ENCODE data around the gene CWC27.

The CWC27 gene

GRCh38 chr5:64977779-64978178, 209.0 kb downstream of the CWC27 start:
- Histone ChIP-seq H3K4me3 (ENCODE audit: insufficient read depth, low read depth, low read length, poor library complexity, severe bottlenecking) (no peak overlapping the region), H3K9me3 (ENCODE audit: control insufficient read depth, low read length) (no peaks in the 10 kb centered on the region), H3K27ac (ENCODE audit: insufficient read depth, low read length, poor library complexity, severe bottlenecking) (no peak overlapping the region), H3K4me1 (ENCODE audit: control insufficient read depth, insufficient read depth, low read length, poor library complexity, severe bottlenecking) (no peaks in the 10 kb centered on the region), H3K27me3 (replicated peaks; ENCODE audit: control insufficient read depth, insufficient read depth, low read length, poor library complexity, severe bottlenecking) (no peaks in the 10 kb centered on the region), H3K36me3 (ENCODE audit: control insufficient read depth, insufficient read depth, low read length) (peaks cover 5% of the 10 kb centered on the region)
- DNase-seq: no peak

GRCh38 chr5:64978546-64978945, 209.8 kb downstream of the CWC27 start:
- H3K4me1 ChIP-seq (ENCODE audit: control insufficient read depth, insufficient read depth, low read length, poor library complexity, severe bottlenecking): no peaks in the 10 kb centered on the region
- H3K27me3 ChIP-seq (replicated peaks; ENCODE audit: control insufficient read depth, insufficient read depth, low read length, poor library complexity, severe bottlenecking): no peaks in the 10 kb centered on the region
- H3K27ac ChIP-seq (ENCODE audit: insufficient read depth, low read length, poor library complexity, severe bottlenecking): no peak overlapping the region
- peaks cover 5% of the 10 kb centered on the region for H3K36me3 ChIP-seq (ENCODE audit: control insufficient read depth, insufficient read depth, low read length)
- H3K4me3 ChIP-seq (ENCODE audit: insufficient read depth, low read depth, low read length, poor library complexity, severe bottlenecking): no peak overlapping the region
- DNase-seq: no peak
- no peaks in the 10 kb centered on the region for H3K9me3 ChIP-seq (ENCODE audit: control insufficient read depth, low read length)

GRCh38 chr5:64979531-64979930, 210.8 kb downstream of the CWC27 start:
- no peak for DNase-seq
- Histone ChIP-seq H3K4me3 (ENCODE audit: insufficient read depth, low read depth, low read length, poor library complexity, severe bottlenecking) (no peak overlapping the region), H3K9me3 (ENCODE audit: control insufficient read depth, low read length) (no peaks in the 10 kb centered on the region), H3K4me1 (ENCODE audit: control insufficient read depth, insufficient read depth, low read length, poor library complexity, severe bottlenecking) (no peaks in the 10 kb centered on the region), H3K27ac (ENCODE audit: insufficient read depth, low read length, poor library complexity, severe bottlenecking) (no peak overlapping the region), H3K36me3 (ENCODE audit: control insufficient read depth, insufficient read depth, low read length) (peaks cover 5% of the 10 kb centered on the region), H3K27me3 (replicated peaks; ENCODE audit: control insufficient read depth, insufficient read depth, low read length, poor library complexity, severe bottlenecking) (no peaks in the 10 kb centered on the region)

- Histone ChIP-seq H3K27ac (ENCODE audit: insufficient read depth, low read length, poor library complexity, severe bottlenecking) (no peak overlapping the region), H3K4me1 (ENCODE audit: control insufficient read depth, insufficient read depth, low read length, poor library complexity, severe bottlenecking) (no peaks in the 10 kb centered on the region), H3K9me3 (ENCODE audit: control insufficient read depth, low read length) (no peaks in the 10 kb centered on the region), H3K36me3 (ENCODE audit: control insufficient read depth, insufficient read depth, low read length) (peaks cover 5% of the 10 kb centered on the region), H3K27me3 (replicated peaks; ENCODE audit: control insufficient read depth, insufficient read depth, low read length, poor library complexity, severe bottlenecking) (no peaks in the 10 kb centered on the region), H3K4me3 (ENCODE audit: insufficient read depth, low read depth, low read length, poor library complexity, severe bottlenecking) (no peak overlapping the region)
- DNase-seq: no peak
These were observed 211.4 kb downstream of the CWC27 start for GRCh38 chr5:64980176-64980575.

- H3K27me3 ChIP-seq (replicated peaks; ENCODE audit: control insufficient read depth, insufficient read depth, low read length, poor library complexity, severe bottlenecking): no peaks in the 10 kb centered on the region
- no peaks in the 10 kb centered on the region for H3K36me3 ChIP-seq (ENCODE audit: control insufficient read depth, insufficient read depth, low read length)
- no peaks in the 10 kb centered on the region for H3K4me1 ChIP-seq (ENCODE audit: control insufficient read depth, insufficient read depth, low read length, poor library complexity, severe bottlenecking)
- H3K4me3 ChIP-seq (ENCODE audit: insufficient read depth, low read depth, low read length, poor library complexity, severe bottlenecking): no peak overlapping the region
- no peaks in the 10 kb centered on the region for H3K9me3 ChIP-seq (ENCODE audit: control insufficient read depth, low read length)
- H3K27ac ChIP-seq (ENCODE audit: insufficient read depth, low read length, poor library complexity, severe bottlenecking): no peak overlapping the region
- DNase-seq: no peak
These were observed 219.0 kb downstream of the CWC27 start for GRCh38 chr5:64987768-64988167.

GRCh38 chr5:65009207-65009606, 240.5 kb downstream of the CWC27 start:
- Histone ChIP-seq H3K27ac (ENCODE audit: insufficient read depth, low read length, poor library complexity, severe bottlenecking) (no peak overlapping the region), H3K4me1 (ENCODE audit: control insufficient read depth, insufficient read depth, low read length, poor library complexity, severe bottlenecking) (no peaks in the 10 kb centered on the region), H3K36me3 (ENCODE audit: control insufficient read depth, insufficient read depth, low read length) (no peaks in the 10 kb centered on the region), H3K9me3 (ENCODE audit: control insufficient read depth, low read length) (no peaks in the 10 kb centered on the region), H3K4me3 (ENCODE audit: insufficient read depth, low read depth, low read length, poor library complexity, severe bottlenecking) (no peak overlapping the region), H3K27me3 (replicated peaks; ENCODE audit: control insufficient read depth, insufficient read depth, low read length, poor library complexity, severe bottlenecking) (no peaks in the 10 kb centered on the region)
- DNase-seq: no peak

- Histone ChIP-seq H3K4me1 (ENCODE audit: control insufficient read depth, insufficient read depth, low read length, poor library complexity, severe bottlenecking) (no peaks in the 10 kb centered on the region), H3K36me3 (ENCODE audit: control insufficient read depth, insufficient read depth, low read length) (no peaks in the 10 kb centered on the region), H3K9me3 (ENCODE audit: control insufficient read depth, low read length) (no peaks in the 10 kb centered on the region), H3K4me3 (ENCODE audit: insufficient read depth, low read depth, low read length, poor library complexity, severe bottlenecking) (no peak overlapping the region), H3K27ac (ENCODE audit: insufficient read depth, low read length, poor library complexity, severe bottlenecking) (no peak overlapping the region), H3K27me3 (replicated peaks; ENCODE audit: control insufficient read depth, insufficient read depth, low read length, poor library complexity, severe bottlenecking) (no peaks in the 10 kb centered on the region)
- no peak for DNase-seq
These were observed 242.1 kb downstream of the CWC27 start for GRCh38 chr5:65010841-65011240.

GRCh38 chr5:65012301-65012892, 243.7 kb downstream of the CWC27 start:
- no peak for DNase-seq
- no peaks in the 10 kb centered on the region for H3K4me1 ChIP-seq (ENCODE audit: control insufficient read depth, insufficient read depth, low read length, poor library complexity, severe bottlenecking)
- no peaks in the 10 kb centered on the region for H3K36me3 ChIP-seq (ENCODE audit: control insufficient read depth, insufficient read depth, low read length)
- H3K9me3 ChIP-seq (ENCODE audit: control insufficient read depth, low read length): no peaks in the 10 kb centered on the region
- no peak overlapping the region for H3K4me3 ChIP-seq (ENCODE audit: insufficient read depth, low read depth, low read length, poor library complexity, severe bottlenecking)
- H3K27ac ChIP-seq (ENCODE audit: insufficient read depth, low read length, poor library complexity, severe bottlenecking): no peak overlapping the region
- no peaks in the 10 kb centered on the region for H3K27me3 ChIP-seq (replicated peaks; ENCODE audit: control insufficient read depth, insufficient read depth, low read length, poor library complexity, severe bottlenecking)

GRCh38 chr5:65013166-65013565, 244.4 kb downstream of the CWC27 start:
- H3K27ac ChIP-seq (ENCODE audit: insufficient read depth, low read length, poor library complexity, severe bottlenecking): no peak overlapping the region
- no peaks in the 10 kb centered on the region for H3K27me3 ChIP-seq (replicated peaks; ENCODE audit: control insufficient read depth, insufficient read depth, low read length, poor library complexity, severe bottlenecking)
- H3K4me1 ChIP-seq (ENCODE audit: control insufficient read depth, insufficient read depth, low read length, poor library complexity, severe bottlenecking): no peaks in the 10 kb centered on the region
- H3K4me3 ChIP-seq (ENCODE audit: insufficient read depth, low read depth, low read length, poor library complexity, severe bottlenecking): no peak overlapping the region
- no peaks in the 10 kb centered on the region for H3K36me3 ChIP-seq (ENCODE audit: control insufficient read depth, insufficient read depth, low read length)
- no peaks in the 10 kb centered on the region for H3K9me3 ChIP-seq (ENCODE audit: control insufficient read depth, low read length)
- DNase-seq: no peak

- H3K27me3 ChIP-seq (replicated peaks; ENCODE audit: control insufficient read depth, insufficient read depth, low read length, poor library complexity, severe bottlenecking): no peaks in the 10 kb centered on the region
- H3K4me3 ChIP-seq (ENCODE audit: insufficient read depth, low read depth, low read length, poor library complexity, severe bottlenecking): no peak overlapping the region
- H3K27ac ChIP-seq (ENCODE audit: insufficient read depth, low read length, poor library complexity, severe bottlenecking): no peak overlapping the region
- DNase-seq: no peak
- H3K4me1 ChIP-seq (ENCODE audit: control insufficient read depth, insufficient read depth, low read length, poor library complexity, severe bottlenecking): no peaks in the 10 kb centered on the region
- no peaks in the 10 kb centered on the region for H3K9me3 ChIP-seq (ENCODE audit: control insufficient read depth, low read length)
- H3K36me3 ChIP-seq (ENCODE audit: control insufficient read depth, insufficient read depth, low read length): no peaks in the 10 kb centered on the region
These were observed 246.0 kb downstream of the CWC27 start for GRCh38 chr5:65014769-65015168.
